IMR-90 (cell line): ENCODE data around the gene KRTAP19-2. TPM values are rescaled to one million over a fixed set of nuclear protein-coding genes. Genes with fewer than 3 reads are reported as not detected.

ENCODE experiments used
- ATAC-seq: fragments of 200-7000 bp; cut with Tn5 transposase; 2 replicates; pipeline ENCODE4 v1.9.1; 2020; ENCODE audit warnings: low read depth, mild to moderate bottlenecking, moderate library complexity
- BruUV-seq: library from RNA; stranded (reverse); fragments of 400-500 nt; replicated peaks from 2 replicates; lab custom pipeline; 2021; lab: Mats Ljungman, UMichigan
- CTCF ChIA-PET: fragments of 300-600 bp; formaldehyde crosslinking; extraction: SDS; loops from one replicate; lab custom pipeline; 2021; ENCODE audit warnings: antibody characterized with exemption; lab: Yijun Ruan, JAX
- POLR2A ChIA-PET: fragments of 300-600 bp; sonication (Branson Sonifier 250); formaldehyde crosslinking; loops from one replicate; lab custom pipeline; 2022; ENCODE audit warnings: antibody characterized with exemption; ENCODE audit not compliant: unreplicated experiment; lab: Charles Lee
- DNase-seq: peaks from one replicate; pipeline ENCODE4 v3.0.0; 2013
- H2AFZ ChIP-seq: replicated peaks from 2 replicates; pipeline ENCODE3; 2013; ENCODE audit warnings: low read length, mild to moderate bottlenecking; ENCODE audit not compliant: poor library complexity
- H2AK5ac ChIP-seq: 2 replicates; pipeline ENCODE4 v1.6.1; 2013; ENCODE audit warnings: low read depth, low read length, inconsistent platforms
- H2AK9ac ChIP-seq: replicated peaks from 2 replicates; pipeline ENCODE3; 2013; ENCODE audit warnings: mild to moderate bottlenecking, low read depth, low read length, moderate library complexity; ENCODE audit not compliant: poor library complexity
- H2BK120ac ChIP-seq: 2 replicates; pipeline ENCODE4 v1.6.1; 2013; ENCODE audit warnings: low read depth, low read length, inconsistent platforms
- H2BK15ac ChIP-seq: 3 replicates; pipeline ENCODE4 v1.6.1; 2013; ENCODE audit warnings: low read depth, low read length, inconsistent platforms
- H2BK20ac ChIP-seq: 2 replicates; pipeline ENCODE4 v1.6.1; 2013; ENCODE audit warnings: low read depth, mild to moderate bottlenecking, inconsistent platforms, low read length, moderate library complexity
- H2BK5ac ChIP-seq: 2 replicates; pipeline ENCODE4 v1.6.1; 2013; ENCODE audit warnings: mild to moderate bottlenecking, low read depth, low read length, inconsistent platforms; ENCODE audit not compliant: poor library complexity, severe bottlenecking
- H3K14ac ChIP-seq: replicated peaks from 2 replicates; pipeline ENCODE4 v1.6.1; 2013; ENCODE audit warnings: low read depth, low read length, inconsistent platforms
- H3K18ac ChIP-seq: 2 replicates; pipeline ENCODE4 v1.6.1; 2013; ENCODE audit warnings: low read depth, low read length, control low read depth
- H3K23ac ChIP-seq: 2 replicates; pipeline ENCODE4 v1.6.1; 2013; ENCODE audit warnings: low read depth, low read length, inconsistent platforms
- H3K27ac ChIP-seq: 2 replicates; pipeline ENCODE4 v1.5.1; 2013; ENCODE audit warnings: mild to moderate bottlenecking, control low read depth, low read length; ENCODE audit not compliant: insufficient read depth
- H3K27me3 ChIP-seq: 2 replicates; pipeline ENCODE4 v1.6.1; 2013; ENCODE audit warnings: low read length; ENCODE audit not compliant: control insufficient read depth, insufficient read depth
- H3K36me3 ChIP-seq: 2 replicates; pipeline ENCODE4 v1.6.1; 2013; ENCODE audit warnings: low read length, mixed read lengths; ENCODE audit not compliant: control insufficient read depth, insufficient read depth
- H3K4ac ChIP-seq: 2 replicates; pipeline ENCODE4 v1.6.1; 2013; ENCODE audit warnings: low read depth, low read length, inconsistent platforms
- H3K4me1 ChIP-seq: 2 replicates; pipeline ENCODE4 v1.6.1; 2013; ENCODE audit warnings: low read length, mixed read lengths; ENCODE audit not compliant: control insufficient read depth, insufficient read depth
- H3K4me2 ChIP-seq: 2 replicates; pipeline ENCODE4 v1.6.1; 2013; ENCODE audit warnings: low read depth, mild to moderate bottlenecking, control low read depth, low read length, moderate library complexity
- H3K4me3 ChIP-seq: 2 replicates; pipeline ENCODE4 v1.5.1; 2013; ENCODE audit warnings: low read depth, mild to moderate bottlenecking, control low read depth, low read length, moderate library complexity; ENCODE audit not compliant: insufficient read depth
- H3K56ac ChIP-seq: 2 replicates; pipeline ENCODE4 v1.6.1; 2013; ENCODE audit warnings: low read length, inconsistent platforms; ENCODE audit not compliant: insufficient read depth; ENCODE audit errors: extremely low read depth
- H3K79me1 ChIP-seq, 2 experiments: 2 replicates each; pipeline ENCODE4 v1.6.1; 2013; ENCODE audit warnings: low read length in 2 of 2, inconsistent platforms in 1 of 2, low read depth in 1 of 2
- H3K9ac ChIP-seq: 2 replicates; pipeline ENCODE4 v1.6.1; 2013; ENCODE audit warnings: low read depth, low read length, control low read depth
- H3K9me1 ChIP-seq: 2 replicates; pipeline ENCODE4 v1.6.1; 2013; ENCODE audit warnings: low read length, inconsistent platforms; ENCODE audit not compliant: insufficient read depth
- H3K9me3 ChIP-seq: 2 replicates; pipeline ENCODE4 v1.6.1; 2013; ENCODE audit warnings: low read length; ENCODE audit not compliant: control insufficient read depth, insufficient read depth
- H4K20me1 ChIP-seq: 2 replicates; pipeline ENCODE4 v1.6.1; 2013; ENCODE audit warnings: low read length, inconsistent platforms; ENCODE audit not compliant: insufficient read depth
- H4K5ac ChIP-seq: 2 replicates; pipeline ENCODE4 v1.6.1; 2013; ENCODE audit warnings: mild to moderate bottlenecking, low read depth, low read length, control low read depth
- H4K8ac ChIP-seq, 2 experiments: 2 replicates each; pipeline ENCODE4 v1.6.1; 2013; ENCODE audit warnings: low read depth in 2 of 2, low read length in 2 of 2, control low read depth in 1 of 2, inconsistent platforms in 1 of 2
- H4K91ac ChIP-seq: 2 replicates; pipeline ENCODE4 v1.6.1; 2013; ENCODE audit warnings: low read depth, low read length, inconsistent platforms; ENCODE audit not compliant: insufficient read depth
- MAFK ChIP-seq: IDR thresholded peaks from 2 replicates; pipeline ENCODE4 v1.6.1; 2012; ENCODE audit warnings: low read depth, low read length, improper control_type of control experiment
- WGBS, 2 experiments: methylation state at CpG; one replicate each; pipeline versions ENCODE4 v1.1.5 to v1.1.7; 2013; ENCODE audit warnings: missing lambda C conversion rate in 2 of 2; ENCODE audit not compliant: insufficient read length in 1 of 2; ENCODE audit errors: extremely low coverage in 2 of 2; 5-methylcytosine and 5-hydroxymethylcytosine counted together
- dilution Hi-C: fragments of 300-500 bp; cut with HindIII; formaldehyde crosslinking; loops from one replicate; pipeline ENCODE4 v1.14.3; 2018; ENCODE audit warnings: low sequenced_read_pairs; ENCODE audit not compliant: unreplicated experiment
- in situ Hi-C: fragments of 300-500 bp; cut with MboI; formaldehyde crosslinking; loops from 3 replicates; pipeline ENCODE4 v1.14.3; 2019; ENCODE audit warnings: low sequenced_read_pairs, inconsistent platforms, mixed read lengths
- intact Hi-C: fragments of 100-400 bp; cut with micrococcal nuclease; formaldehyde crosslinking; loops from 2 replicates; pipeline ENCODE4 v1.10.0; 2022
- polyA plus RNA-seq, 3 experiments: library from polyadenylated mRNA; depleted of rRNA; stranded (reverse); fragments of >200 nt; gene quantifications; 2 replicates each; pipeline ENCODE4 v1.2.3, GENCODE V29; 2012; ENCODE audit warnings: low replicate concordance in 1 of 3
- total RNA-seq: library from RNA; depleted of rRNA; stranded (reverse); fragments of >200 nt; gene quantifications from 2 replicates; pipeline ENCODE4 v1.2.3, GENCODE V29; 2012
- TF ChIP-seq, protein P1 (sequence below): fragments of 150-350 bp; IDR thresholded peaks from 2 replicates; pipeline ENCODE4 v1.6.1; 2016; ENCODE audit warnings: low read depth, mild to moderate bottlenecking, low read length, moderate library complexity, borderline replicate concordance
- TF ChIP-seq, protein P2 (sequence below): conservative IDR thresholded peaks from 2 replicates; pipeline ENCODE4 v1.5.1; 2012; ENCODE audit warnings: mild to moderate bottlenecking, low read depth, low read length, improper control_type of control experiment

The KRTAP19-2 gene
- total and polyA plus RNA-seq, 2 of the 4 experiments (the other 2 are of a cell fraction), result not detected

- CTCF ChIA-PET, result no interaction called here
- no CpG with 5 or more reads among the region's 3 CpGs for WGBS, 2 experiments
Observed at GRCh38 chr21:30463713-30464112, 23.5 kb downstream of the KRTAP19-2 start.

More at GRCh38 chr21:30463713-30464112, 23.5 kb downstream of the KRTAP19-2 start:
- Histone ChIP-seq H3K79me1 (no peaks in the 10 kb centered on the region), H3K9me1 (no peaks in the 10 kb centered on the region), H3K56ac (no peak overlapping the region), H4K20me1 (no peaks in the 10 kb centered on the region), H4K91ac (no peak overlapping the region), H4K5ac (no peak overlapping the region), H3K9me3 (no peaks in the 10 kb centered on the region; the same call in 1 of the 2 replicates), H3K14ac (no peak overlapping the region), H2AFZ (no peak overlapping the region), H2BK120ac (no peak overlapping the region), H2BK20ac (no peak overlapping the region), H3K27me3 (no peaks in the 10 kb centered on the region), H3K36me3 (no peaks in the 10 kb centered on the region), H3K9ac (no peak overlapping the region), H3K27ac (no peak overlapping the region), H2AK9ac (no peak overlapping the region), H3K23ac (no peak overlapping the region), H3K4me1 (no peaks in the 10 kb centered on the region), H3K4ac (no peak overlapping the region), H4K8ac (no peak overlapping the region), H2AK5ac (no peak overlapping the region), H3K18ac (no peak overlapping the region), H2BK15ac (no peak overlapping the region), H3K4me3 (no peak overlapping the region), H2BK5ac (no peak overlapping the region), H3K4me2 (no peak overlapping the region)
- intact Hi-C loops, result no loop called here
- TF ChIP-seq, protein P1, sequence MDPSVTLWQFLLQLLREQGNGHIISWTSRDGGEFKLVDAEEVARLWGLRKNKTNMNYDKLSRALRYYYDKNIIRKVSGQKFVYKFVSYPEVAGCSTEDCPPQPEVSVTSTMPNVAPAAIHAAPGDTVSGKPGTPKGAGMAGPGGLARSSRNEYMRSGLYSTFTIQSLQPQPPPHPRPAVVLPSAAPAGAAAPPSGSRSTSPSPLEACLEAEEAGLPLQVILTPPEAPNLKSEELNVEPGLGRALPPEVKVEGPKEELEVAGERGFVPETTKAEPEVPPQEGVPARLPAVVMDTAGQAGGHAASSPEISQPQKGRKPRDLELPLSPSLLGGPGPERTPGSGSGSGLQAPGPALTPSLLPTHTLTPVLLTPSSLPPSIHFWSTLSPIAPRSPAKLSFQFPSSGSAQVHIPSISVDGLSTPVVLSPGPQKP, result no peak
- TF ChIP-seq, protein P2, sequence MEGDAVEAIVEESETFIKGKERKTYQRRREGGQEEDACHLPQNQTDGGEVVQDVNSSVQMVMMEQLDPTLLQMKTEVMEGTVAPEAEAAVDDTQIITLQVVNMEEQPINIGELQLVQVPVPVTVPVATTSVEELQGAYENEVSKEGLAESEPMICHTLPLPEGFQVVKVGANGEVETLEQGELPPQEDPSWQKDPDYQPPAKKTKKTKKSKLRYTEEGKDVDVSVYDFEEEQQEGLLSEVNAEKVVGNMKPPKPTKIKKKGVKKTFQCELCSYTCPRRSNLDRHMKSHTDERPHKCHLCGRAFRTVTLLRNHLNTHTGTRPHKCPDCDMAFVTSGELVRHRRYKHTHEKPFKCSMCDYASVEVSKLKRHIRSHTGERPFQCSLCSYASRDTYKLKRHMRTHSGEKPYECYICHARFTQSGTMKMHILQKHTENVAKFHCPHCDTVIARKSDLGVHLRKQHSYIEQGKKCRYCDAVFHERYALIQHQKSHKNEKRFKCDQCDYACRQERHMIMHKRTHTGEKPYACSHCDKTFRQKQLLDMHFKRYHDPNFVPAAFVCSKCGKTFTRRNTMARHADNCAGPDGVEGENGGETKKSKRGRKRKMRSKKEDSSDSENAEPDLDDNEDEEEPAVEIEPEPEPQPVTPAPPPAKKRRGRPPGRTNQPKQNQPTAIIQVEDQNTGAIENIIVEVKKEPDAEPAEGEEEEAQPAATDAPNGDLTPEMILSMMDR, result 0 out of 2 replicates have a peak, but pooled peaks have one; percentile 4
- TF ChIP-seq MAFK, result peak; percentile 56
- no TSS peak for BruUV-seq
- ATAC-seq, result no peak
- in situ Hi-C loops, result no loop called here
- dilution Hi-C loops, result no loop called here
- no peak for DNase-seq
- POLR2A ChIA-PET, result no interaction called here
